ENCODE data around the gene PTRH1.

PTRH1 gene

GRCh38 chr9:127741831-127742434 is 26.5 kb upstream of the PTRH1 start:
- no peak for DNase-seq

GRCh38 chr9:127739614-127740330 is 24.3 kb upstream of the PTRH1 start:
- DNase-seq = no peak

DNA sequence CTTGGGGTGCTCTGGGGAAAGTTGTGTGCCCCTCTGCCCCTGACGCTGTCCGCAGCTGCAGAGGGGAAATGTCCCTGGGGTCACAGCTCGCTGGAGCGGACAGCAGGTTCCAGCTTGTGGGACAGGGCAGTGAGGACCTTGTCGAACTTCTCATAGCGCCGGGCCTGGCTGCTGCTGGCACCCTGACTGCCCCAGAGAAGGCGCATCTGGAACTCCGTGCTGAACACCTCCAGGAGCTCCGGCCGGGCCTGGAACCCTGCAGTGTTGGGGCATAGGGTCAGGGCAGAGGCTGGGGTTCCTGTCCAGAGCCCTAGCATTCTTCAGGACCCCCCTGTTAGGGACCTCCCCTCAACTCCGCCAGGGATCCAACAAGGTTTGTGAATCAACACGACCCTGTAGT is 23.2 kb upstream of the PTRH1 start:
- no peak for DNase-seq

GRCh38 chr9:127735530-127736185 is 20.2 kb upstream of the PTRH1 start:
- DNase-seq = no peak

- peak; percentile 99 for DNase-seq
Observed at GRCh38 chr9:127734747-127735529, 19.5 kb upstream of the PTRH1 start, which contains the start of gene TOR2A. Gene TOR2A, minus strand, starts transcription at chr9:127735294. Its CDS starts 24 bp downstream, at chr9:127735270.

DNA sequence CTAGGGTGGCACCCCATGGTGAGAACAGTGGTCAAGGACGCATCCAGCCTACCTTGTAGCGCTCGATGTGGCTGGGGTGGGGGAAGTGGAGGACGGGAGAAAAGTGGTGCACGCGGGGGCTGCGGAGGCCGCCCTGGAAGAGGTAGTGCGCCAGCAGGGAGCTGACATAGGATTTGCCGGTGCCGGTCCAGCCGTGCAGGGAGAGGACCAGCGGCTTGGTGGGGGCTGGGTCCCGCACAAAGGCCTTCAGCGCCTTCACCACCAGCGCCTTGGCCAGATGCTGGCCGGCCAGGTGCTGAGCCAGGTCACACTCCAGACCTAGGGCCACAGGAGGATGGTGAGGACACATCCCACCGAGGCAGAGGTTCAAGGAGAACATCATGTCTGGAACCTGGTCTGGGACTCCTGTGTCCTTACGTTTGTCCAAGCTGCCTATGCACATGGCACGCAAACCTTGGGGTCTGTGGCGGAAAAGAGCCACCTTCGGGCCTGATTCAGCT is 18.8 kb upstream of the PTRH1 start:
- DNase-seq = no peak

- no peak for DNase-seq
Observed at GRCh38 chr9:127733614-127734013, 18.2 kb upstream of the PTRH1 start.

- DNase-seq = no peak
Observed at GRCh38 chr9:127732444-127732843, 17.0 kb upstream of the PTRH1 start.

DNA sequence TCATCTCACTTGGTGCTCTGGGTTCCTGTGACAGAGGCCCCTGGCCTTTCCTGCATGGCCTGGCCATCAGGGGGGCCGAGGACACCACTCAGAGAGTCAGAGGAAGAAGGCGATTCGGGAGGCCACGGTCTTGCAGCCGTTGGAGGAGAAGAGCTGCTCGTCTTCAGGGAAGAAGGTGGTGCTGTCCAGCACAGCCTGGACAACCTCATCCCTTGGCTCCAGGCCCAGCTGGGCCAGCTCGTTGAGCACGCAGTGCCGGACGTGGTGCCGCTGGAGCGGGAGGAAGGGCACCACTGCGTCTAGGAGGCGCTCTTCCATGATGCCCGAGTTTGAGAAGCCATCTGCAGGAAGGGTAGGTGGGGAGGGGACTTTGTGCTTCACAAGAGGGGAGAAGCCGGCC is 16.5 kb upstream of the PTRH1 start:
- no peak for DNase-seq

DNA sequence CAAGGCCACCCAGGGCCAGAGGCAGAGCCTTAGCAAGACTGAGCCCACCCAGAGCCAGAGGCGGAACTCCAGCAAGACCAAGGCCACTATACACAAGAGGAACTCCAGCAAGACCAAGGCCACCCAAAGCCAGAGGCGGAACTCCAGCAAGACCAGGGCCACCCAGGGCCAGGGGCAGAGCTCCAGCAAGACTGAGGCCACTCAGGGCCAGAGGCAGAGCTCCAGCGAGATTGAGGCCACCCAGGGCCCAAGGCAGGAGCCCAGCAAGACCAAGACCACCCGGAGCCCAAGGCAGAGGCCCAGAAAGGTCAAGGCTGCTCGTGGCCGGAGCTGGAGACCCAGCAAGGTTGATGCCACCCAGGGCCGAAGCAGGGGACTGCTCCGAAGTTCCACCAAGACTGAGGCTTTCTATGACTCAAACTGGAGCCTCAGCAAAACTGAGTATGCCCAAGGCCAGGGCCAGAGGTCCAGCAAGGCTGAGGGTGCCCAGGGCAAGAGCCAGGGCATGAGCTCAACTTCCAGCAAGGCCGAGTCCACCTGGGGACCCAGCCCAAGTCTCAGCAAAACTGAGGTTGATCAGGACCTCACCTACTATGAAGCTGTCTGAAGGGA is 15.4 kb upstream of the PTRH1 start:
- DNase-seq = no peak

DNA sequence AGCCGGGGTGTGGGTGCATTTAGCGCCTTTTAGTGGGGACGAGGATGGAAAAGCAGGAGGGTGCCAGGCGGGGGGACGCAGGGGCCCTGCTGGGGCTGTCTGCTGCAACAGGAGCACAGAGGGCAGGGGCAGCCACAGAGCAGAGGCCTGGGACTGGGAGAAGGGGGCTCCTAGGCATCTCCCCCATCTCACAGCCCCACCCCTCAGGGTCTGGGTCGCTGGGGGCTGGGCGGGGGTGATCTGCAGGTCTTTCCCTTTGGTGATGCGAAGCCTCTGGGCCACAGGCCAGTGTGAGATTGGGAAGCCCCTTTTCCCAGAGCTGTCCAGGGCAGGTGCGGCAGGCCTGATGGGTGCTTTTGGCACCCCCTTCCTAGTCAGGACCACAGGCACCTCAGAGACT is 14.8 kb upstream of the PTRH1 start:
- no peak for DNase-seq

- DNase-seq = no peak
Observed at GRCh38 chr9:127729522-127730256, 14.2 kb upstream of the PTRH1 start.

DNA sequence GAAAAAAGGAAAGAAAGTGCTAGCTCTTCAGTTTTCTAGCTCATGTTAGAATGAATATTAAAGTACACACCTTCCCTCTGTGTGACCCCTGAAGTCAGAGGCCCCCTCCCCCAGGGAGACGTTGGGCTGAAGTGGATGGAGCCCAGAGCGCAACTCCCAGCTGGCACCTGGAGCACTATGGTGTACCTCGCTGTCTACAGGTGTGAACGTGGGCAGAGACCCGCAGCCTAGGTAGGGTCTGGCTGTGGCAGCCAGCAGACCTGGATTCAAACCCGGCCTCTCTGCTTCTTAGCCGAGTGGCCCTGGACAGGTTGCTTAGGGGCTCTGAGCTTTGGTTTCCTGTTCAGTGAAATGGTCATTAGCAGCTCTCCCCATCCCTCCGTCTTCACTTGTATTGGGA is 13.3 kb upstream of the PTRH1 start:
- DNase-seq = no peak

GRCh38 chr9:127726871-127727270 is 11.4 kb upstream of the PTRH1 start:
- DNase-seq = no peak

GRCh38 chr9:127724012-127724411 is 8.5 kb upstream of the PTRH1 start:
- no peak for DNase-seq

DNA sequence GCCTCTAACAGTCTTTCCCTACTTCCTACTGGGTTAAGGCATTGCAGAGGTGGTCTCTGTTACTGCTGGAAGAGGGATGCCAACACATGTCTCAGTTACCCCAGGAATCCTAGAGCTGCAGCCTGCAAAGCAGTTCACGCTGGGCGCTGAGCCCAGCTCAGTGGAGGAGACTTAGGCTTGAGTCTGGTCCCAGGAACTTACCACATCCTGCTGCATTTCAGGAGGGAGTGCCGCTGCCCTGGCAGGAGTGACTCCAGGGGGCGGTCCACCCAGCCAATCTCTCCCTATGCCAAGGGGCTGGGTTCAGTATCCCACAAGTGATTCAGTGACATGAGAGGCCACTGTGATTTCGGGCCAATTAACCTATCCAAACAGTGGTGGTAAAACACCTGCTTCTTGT is 8.0 kb upstream of the PTRH1 start:
- DNase-seq = no peak

DNA sequence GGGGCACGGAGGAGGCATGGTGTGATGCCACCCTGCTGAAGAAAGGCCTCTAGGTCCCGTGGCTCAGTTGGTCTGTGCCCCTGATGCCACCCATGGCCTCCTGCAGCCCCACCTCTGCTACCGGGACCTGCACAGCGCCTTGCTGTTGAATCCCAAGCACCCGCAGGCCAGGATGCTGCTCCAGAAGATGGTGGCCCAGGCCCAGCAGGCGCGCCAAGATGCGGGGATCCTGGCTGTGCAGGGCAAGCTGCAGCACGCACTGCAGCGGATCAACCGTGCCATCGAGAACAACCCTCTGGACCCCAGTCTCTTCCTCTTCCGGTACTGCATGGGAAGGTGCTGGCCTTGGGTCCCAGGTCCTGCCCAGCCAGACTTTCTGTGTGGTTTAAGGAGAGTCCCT is 7.5 kb upstream of the PTRH1 start:
- no peak for DNase-seq

GRCh38 chr9:127722055-127722745 is 6.7 kb upstream of the PTRH1 start:
- DNase-seq = no peak

- DNase-seq = peak in 1 of 2 donors; percentile 32
Observed at GRCh38 chr9:127721391-127721821, 5.9 kb upstream of the PTRH1 start.

DNA sequence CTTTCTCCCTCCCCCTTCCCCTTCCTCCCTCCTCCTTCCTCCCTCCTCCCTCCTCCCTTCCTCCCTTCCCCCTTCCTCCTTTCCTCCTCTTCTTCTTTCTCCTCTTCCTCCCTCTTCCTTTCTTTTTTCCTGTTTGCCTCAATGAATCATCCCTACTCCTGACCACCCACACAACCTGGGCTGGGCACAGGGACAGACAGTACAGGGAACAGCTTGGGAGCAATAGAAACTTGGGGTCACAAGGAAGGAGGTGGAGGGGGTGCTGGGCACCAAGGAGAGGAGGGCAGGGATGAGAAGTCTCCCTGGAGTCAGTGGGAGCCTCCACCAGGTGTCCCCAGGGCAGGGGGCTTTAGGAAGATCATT is 5.4 kb upstream of the PTRH1 start:
- DNase-seq = no peak
